ENCODE results near the gene HIKESHI. TPM values are rescaled to one million over a fixed set of nuclear protein-coding genes. Genes with fewer than 3 reads are reported as not detected.

Gene HIKESHI
- total and polyA plus RNA-seq, 2 of the 13 experiments (the other 11 are each of a cell fraction or from before 2014, with no cell fraction given), result 67.8 to 74.8 TPM

GRCh38 chr11:86294026-86294425, 8.0 kb upstream of the HIKESHI start:
- Histone ChIP-seq H4K20me1 (ENCODE audit: insufficient read depth, low read length) (no peaks in the 10 kb centered on the region), H3K4me3 (replicated peaks in 1 of 3; ENCODE audit: insufficient read depth in 1 of 3, low read depth in 2 of 3, low read length in 3 of 3) (no peak overlapping the region), H3K79me2 (ENCODE audit: insufficient read depth, low read length) (no peaks in the 10 kb centered on the region), H3K4me1 (ENCODE audit: insufficient read depth, low read length) (peaks cover 16% of the 10 kb centered on the region), H2AFZ (ENCODE audit: low read length) (no peak overlapping the region), H3K36me3 (replicated peaks in 1 of 2; ENCODE audit: control insufficient read depth in 1 of 2, insufficient read depth in 2 of 2, low read length in 2 of 2) (no peaks in the 10 kb centered on the region), H3K9ac (ENCODE audit: insufficient read depth, low read depth, low read length) (no peak overlapping the region), H3K27me3 (ENCODE audit: control insufficient read depth in 1 of 2, insufficient read depth in 2 of 2, low read length in 2 of 2) (no peaks in the 10 kb centered on the region), H3K4me2 (ENCODE audit: low read depth, low read length) (no peak overlapping the region), H3K27ac (ENCODE audit: extremely low read length, insufficient read depth, low read length) (no peak overlapping the region), H3K9me3 (ENCODE audit: low read length) (no peaks in the 10 kb centered on the region)
- no TSS peak for BruUV-seq (replicated peaks)
- ChIA-PET CTCF (ENCODE audit: low intra/inter-chr PET ratio, low total read pairs) (no interaction called here), POLR2A (no interaction called here)
- FAIRE-seq (no peak), ATAC-seq (no peak), DNase-seq (ENCODE audit: low spot score) (no peak)
- in situ Hi-C loops (cut with HindIII; ENCODE audit: extremely low pct_ligation_motif_present, low pct_unique_long_range_greater_than_20kb) (loop anchor here (5.0 to 10.0 kb wide), 2 partner anchors 349 to 437 kb away; partner anchors contain the start of gene CCDC83), intact Hi-C loops (cut with micrococcal nuclease; ENCODE audit: unreplicated experiment) (no loop called here)
- no peak for TF ChIP-seq THAP8 (CRISPR knock-in tag; IDR thresholded peaks at IDR 0.05; ENCODE audit: borderline replicate concordance)
- no peak for TF ChIP-seq NFYC (CRISPR knock-in tag; IDR thresholded peaks at IDR 0.05)
- TF ChIP-seq ZNF350 (CRISPR knock-in tag; IDR thresholded peaks at IDR 0.05; ENCODE audit: borderline replicate concordance, low read depth), result no peak
- TF ChIP-seq, protein P1, sequence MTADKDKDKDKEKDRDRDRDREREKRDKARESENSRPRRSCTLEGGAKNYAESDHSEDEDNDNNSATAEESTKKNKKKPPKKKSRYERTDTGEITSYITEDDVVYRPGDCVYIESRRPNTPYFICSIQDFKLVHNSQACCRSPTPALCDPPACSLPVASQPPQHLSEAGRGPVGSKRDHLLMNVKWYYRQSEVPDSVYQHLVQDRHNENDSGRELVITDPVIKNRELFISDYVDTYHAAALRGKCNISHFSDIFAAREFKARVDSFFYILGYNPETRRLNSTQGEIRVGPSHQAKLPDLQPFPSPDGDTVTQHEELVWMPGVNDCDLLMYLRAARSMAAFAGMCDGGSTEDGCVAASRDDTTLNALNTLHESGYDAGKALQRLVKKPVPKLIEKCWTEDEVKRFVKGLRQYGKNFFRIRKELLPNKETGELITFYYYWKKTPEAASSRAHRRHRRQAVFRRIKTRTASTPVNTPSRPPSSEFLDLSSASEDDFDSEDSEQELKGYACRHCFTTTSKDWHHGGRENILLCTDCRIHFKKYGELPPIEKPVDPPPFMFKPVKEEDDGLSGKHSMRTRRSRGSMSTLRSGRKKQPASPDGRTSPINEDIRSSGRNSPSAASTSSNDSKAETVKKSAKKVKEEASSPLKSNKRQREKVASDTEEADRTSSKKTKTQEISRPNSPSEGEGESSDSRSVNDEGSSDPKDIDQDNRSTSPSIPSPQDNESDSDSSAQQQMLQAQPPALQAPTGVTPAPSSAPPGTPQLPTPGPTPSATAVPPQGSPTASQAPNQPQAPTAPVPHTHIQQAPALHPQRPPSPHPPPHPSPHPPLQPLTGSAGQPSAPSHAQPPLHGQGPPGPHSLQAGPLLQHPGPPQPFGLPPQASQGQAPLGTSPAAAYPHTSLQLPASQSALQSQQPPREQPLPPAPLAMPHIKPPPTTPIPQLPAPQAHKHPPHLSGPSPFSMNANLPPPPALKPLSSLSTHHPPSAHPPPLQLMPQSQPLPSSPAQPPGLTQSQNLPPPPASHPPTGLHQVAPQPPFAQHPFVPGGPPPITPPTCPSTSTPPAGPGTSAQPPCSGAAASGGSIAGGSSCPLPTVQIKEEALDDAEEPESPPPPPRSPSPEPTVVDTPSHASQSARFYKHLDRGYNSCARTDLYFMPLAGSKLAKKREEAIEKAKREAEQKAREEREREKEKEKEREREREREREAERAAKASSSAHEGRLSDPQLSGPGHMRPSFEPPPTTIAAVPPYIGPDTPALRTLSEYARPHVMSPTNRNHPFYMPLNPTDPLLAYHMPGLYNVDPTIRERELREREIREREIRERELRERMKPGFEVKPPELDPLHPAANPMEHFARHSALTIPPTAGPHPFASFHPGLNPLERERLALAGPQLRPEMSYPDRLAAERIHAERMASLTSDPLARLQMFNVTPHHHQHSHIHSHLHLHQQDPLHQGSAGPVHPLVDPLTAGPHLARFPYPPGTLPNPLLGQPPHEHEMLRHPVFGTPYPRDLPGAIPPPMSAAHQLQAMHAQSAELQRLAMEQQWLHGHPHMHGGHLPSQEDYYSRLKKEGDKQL (CRISPR knock-in tag; IDR thresholded peaks at IDR 0.05; ENCODE audit: low read depth), result no peak
- TF ChIP-seq ZBTB26 (CRISPR knock-in tag; IDR thresholded peaks at IDR 0.05; ENCODE audit: borderline replicate concordance), result no peak
- TF ChIP-seq, protein P2, sequence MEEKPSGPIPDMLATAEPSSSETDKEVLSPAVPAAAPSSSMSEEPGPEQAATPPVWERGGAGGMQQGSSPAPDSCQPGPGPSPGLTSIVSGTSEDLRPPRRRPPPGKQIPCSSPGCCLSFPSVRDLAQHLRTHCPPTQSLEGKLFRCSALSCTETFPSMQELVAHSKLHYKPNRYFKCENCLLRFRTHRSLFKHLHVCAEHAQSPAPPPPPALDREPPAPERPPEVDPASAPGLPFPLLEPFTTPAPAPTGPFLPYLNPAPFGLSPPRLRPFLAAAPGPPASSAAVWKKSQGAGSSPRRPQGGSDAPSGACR (CRISPR knock-in tag; IDR thresholded peaks at IDR 0.05), result no peak
- no peak for TF ChIP-seq MXD1 (CRISPR knock-in tag; IDR thresholded peaks at IDR 0.05)
- TF ChIP-seq PHF5A (CRISPR knock-in tag; IDR thresholded peaks at IDR 0.05; ENCODE audit: low read depth, unreplicated experiment), result no peak
- TF ChIP-seq TEAD2 (CRISPR knock-in tag; IDR thresholded peaks at IDR 0.05), result no peak
- no peak for TF ChIP-seq SP2 (CRISPR knock-in tag; IDR thresholded peaks at IDR 0.05)
- no peak for TF ChIP-seq GABPB1 (CRISPR knock-in tag; IDR thresholded peaks at IDR 0.05)
- TF ChIP-seq ZFP36 (IDR thresholded peaks at IDR 0.05; ENCODE audit: borderline replicate concordance, low read depth, low read length, partially characterized antibody), result no peak
- TF ChIP-seq ZNF18 (CRISPR knock-in tag; IDR thresholded peaks at IDR 0.05; ENCODE audit: insufficient replicate concordance), result no peak
- TF ChIP-seq NFYB (CRISPR knock-in tag; IDR thresholded peaks at IDR 0.05), result no peak
- no peak for TF ChIP-seq BRD4 (CRISPR knock-in tag; IDR thresholded peaks at IDR 0.05)

Measured in HepG2 (cell line).